ENCODE data around the gene C19orf12. TPM values are rescaled to one million over a fixed set of nuclear protein-coding genes. Genes with fewer than 3 reads are reported as not detected.

The C19orf12 gene
- total and polyA plus RNA-seq, 2 of the 4 experiments (the other 2 are of a cell fraction), result 16.3 to 24.0 TPM

DNA sequence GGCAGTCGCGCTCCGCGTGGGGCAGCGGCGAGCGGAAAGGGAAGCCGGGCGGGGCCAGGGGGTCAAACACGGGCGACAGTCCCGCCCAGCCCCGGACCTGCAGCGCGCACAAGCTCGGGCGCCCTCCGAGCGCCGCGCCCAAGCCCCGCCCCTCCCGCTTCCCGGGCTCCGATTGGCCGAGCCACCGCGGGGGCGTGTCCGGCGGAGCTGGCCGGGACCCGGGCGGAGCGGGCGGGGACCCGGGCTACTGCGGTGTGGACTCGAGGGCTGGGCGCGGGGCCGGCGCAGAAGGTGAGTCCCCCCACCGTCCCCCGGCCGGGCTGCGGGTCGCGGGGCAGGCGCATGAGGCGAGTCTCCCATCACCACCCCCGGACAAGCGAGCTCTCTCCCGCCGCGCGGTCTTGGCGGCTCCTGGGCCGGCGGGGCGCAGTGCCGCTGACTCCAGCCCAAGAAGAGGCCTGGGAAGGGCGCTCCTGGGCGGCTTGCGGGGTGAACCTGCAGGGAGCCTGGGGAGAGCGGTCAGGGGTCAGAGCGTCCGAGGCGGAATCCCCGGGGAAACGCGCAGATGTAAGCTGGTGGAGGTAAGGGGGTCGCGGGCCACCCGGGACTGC, 49.7 kb downstream of the C19orf12 start, which contains the start of gene PLEKHF1:
Gene PLEKHF1 (plus strand): TSS at position 247 of the 611 bp plus-strand sequence. CDS start 8,379 bp downstream, outside the sequence.
- Histone ChIP-seq H4K91ac (ENCODE audit: insufficient read depth, low read depth, low read length) (peak within 1 kb of the TSS; percentile 55), H3K4ac (ENCODE audit: low read depth, low read length) (peak within 1 kb of the TSS; percentile 95), H3K56ac (ENCODE audit: extremely low read depth, insufficient read depth, low read length) (no peak within 1 kb of the TSS; the same call in 1 of the 2 replicates), H2AK9ac (replicated peaks; ENCODE audit: low read depth, low read length, poor library complexity) (peak within 1 kb of the TSS; percentile 95), H3K23ac (ENCODE audit: low read depth, low read length) (peak within 1 kb of the TSS; percentile 84), H4K20me1 (ENCODE audit: insufficient read depth, low read length) (peaks cover 22% of the 10 kb centered on the region), H4K8ac (ENCODE audit: low read depth in 2 of 2, low read length in 2 of 2) (peak within 1 kb of the TSS in 1 of 2 experiments; percentile 98; a peak in 1 of 4 replicates), H3K9ac (ENCODE audit: low read depth, low read length) (peak within 1 kb of the TSS; percentile 66), H3K4me3 (ENCODE audit: insufficient read depth, low read depth, low read length) (peak within 1 kb of the TSS; percentile 90), H3K27ac (ENCODE audit: insufficient read depth, low read length) (peak within 1 kb of the TSS; percentile 84), H2BK20ac (ENCODE audit: low read depth, low read length) (peak within 1 kb of the TSS; percentile 53; the same call in 1 of the 2 replicates), H2BK120ac (ENCODE audit: low read depth, low read length) (peak within 1 kb of the TSS; percentile 97), H3K4me1 (ENCODE audit: control insufficient read depth, insufficient read depth, low read length) (peaks cover 27% of the 10 kb centered on the region), H3K14ac (replicated peaks; ENCODE audit: low read depth, low read length) (peak within 1 kb of the TSS; percentile 82), H2AK5ac (ENCODE audit: low read depth, low read length) (peak within 1 kb of the TSS; percentile 76; the same call in 1 of the 2 replicates), H3K4me2 (ENCODE audit: low read depth, low read length) (peak within 1 kb of the TSS; percentile 95), H3K27me3 (ENCODE audit: control insufficient read depth, insufficient read depth, low read length) (no peaks in the 10 kb centered on the region), H3K79me1 (ENCODE audit: low read depth in 1 of 2, low read length in 2 of 2) (peaks cover 10 to 50% of the 10 kb centered on the region in 2 experiments; a peak in 2 of 4 replicates), H3K9me1 (ENCODE audit: insufficient read depth, low read length) (peaks cover 12% of the 10 kb centered on the region), H4K5ac (ENCODE audit: low read depth, low read length) (peak within 1 kb of the TSS; percentile 11; the same call in 1 of the 2 replicates), H2BK5ac (ENCODE audit: low read depth, low read length, poor library complexity, severe bottlenecking) (peak within 1 kb of the TSS; percentile 67), H2AFZ (replicated peaks; ENCODE audit: low read length, poor library complexity) (peak within 1 kb of the TSS; percentile 96), H3K36me3 (ENCODE audit: control insufficient read depth, insufficient read depth, low read length) (no peaks in the 10 kb centered on the region), H3K9me3 (ENCODE audit: control insufficient read depth, insufficient read depth, low read length) (no peaks in the 10 kb centered on the region), H3K18ac (ENCODE audit: low read depth, low read length) (no peak within 1 kb of the TSS; the same call in 1 of the 2 replicates), H2BK15ac (ENCODE audit: low read depth, low read length) (peak within 1 kb of the TSS; percentile 7; the same call in 1 of the 3 replicates)
- no peak for TF ChIP-seq FOS (IDR thresholded peaks at IDR 0.05; ENCODE audit: low read depth, low read length)
- TF ChIP-seq, protein P1, sequence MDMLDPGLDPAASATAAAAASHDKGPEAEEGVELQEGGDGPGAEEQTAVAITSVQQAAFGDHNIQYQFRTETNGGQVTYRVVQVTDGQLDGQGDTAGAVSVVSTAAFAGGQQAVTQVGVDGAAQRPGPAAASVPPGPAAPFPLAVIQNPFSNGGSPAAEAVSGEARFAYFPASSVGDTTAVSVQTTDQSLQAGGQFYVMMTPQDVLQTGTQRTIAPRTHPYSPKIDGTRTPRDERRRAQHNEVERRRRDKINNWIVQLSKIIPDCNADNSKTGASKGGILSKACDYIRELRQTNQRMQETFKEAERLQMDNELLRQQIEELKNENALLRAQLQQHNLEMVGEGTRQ (IDR thresholded peaks at IDR 0.05; ENCODE audit: low read depth, low read length), result no peak
- TF ChIP-seq MAZ (IDR thresholded peaks at IDR 0.05; ENCODE audit: borderline replicate concordance, low read depth, low read length), result peak; percentile 60; the same call in 1 of the 2 replicates
- no peak for TF ChIP-seq CEBPB (IDR thresholded peaks at IDR 0.05; ENCODE audit: low read depth, low read length)
- TF ChIP-seq CHD1 (IDR thresholded peaks at IDR 0.05; ENCODE audit: low read depth, low read length), result no peak
- TF ChIP-seq BHLHE40 (IDR thresholded peaks at IDR 0.05; ENCODE audit: low read depth, low read length), result no peak
- TF ChIP-seq RAD21 (IDR thresholded peaks at IDR 0.05; ENCODE audit: low read length), result no peak
- no peak for TF ChIP-seq SMC3 (IDR thresholded peaks at IDR 0.05; ENCODE audit: low read depth, low read length)
- 0 out of 2 replicates have a peak, but pooled peaks have one; percentile 46 for TF ChIP-seq MXI1 (IDR thresholded peaks at IDR 0.05; ENCODE audit: borderline replicate concordance, low read depth, low read length)
- TF ChIP-seq MAFK (IDR thresholded peaks at IDR 0.05; ENCODE audit: low read depth, low read length), result no peak
- no peak for TF ChIP-seq NFE2L2 (IDR thresholded peaks at IDR 0.05; ENCODE audit: low read depth, low read length)
- 0 out of 2 replicates have a peak, but pooled peaks have one; percentile 26 for TF ChIP-seq POLR2A (IDR thresholded peaks at IDR 0.05; ENCODE audit: low read depth, low read length)
- intact Hi-C loops (cut with micrococcal nuclease), result no loop called here
- ChIA-PET POLR2A (ENCODE audit: unreplicated experiment) (interaction anchor here (0.6 kb wide), 1 partner anchor 49 kb away, joined by 3 read pairs; no protein-coding TSS in a partner anchor), CTCF (interaction anchor here (0.7 to 1.1 kb wide), 3 partner anchors 20 to 362 kb away, joined by 3 read pairs; no protein-coding TSS in a partner anchor)
- dilution Hi-C loops (cut with HindIII; ENCODE audit: low sequenced_read_pairs, unreplicated experiment), result no loop called here
- in situ Hi-C loops (cut with MboI; ENCODE audit: low sequenced_read_pairs), result no loop called here
- ATAC-seq (ENCODE audit: low read depth) (peak; percentile 87), DNase-seq (peak; percentile 59)
- 0% methylated on average over 21 of the region's 75 CpGs; no CpG with 5 or more reads in 1 of the 2 experiments for WGBS, 2 experiments (ENCODE audit: extremely low coverage in 2 of 2, insufficient read length in 1 of 2)
- no TSS peak for BruUV-seq (replicated peaks)
